Measurements from ENCODE around the gene STXBP1.

Gene STXBP1

GRCh38 chr9:127676638-127677037 is 64.6 kb downstream of the STXBP1 start:
- Histone ChIP-seq H3K4me3 (ENCODE audit: insufficient read depth, low read depth, low read length, poor library complexity, severe bottlenecking) (no peak overlapping the region), H3K27ac (ENCODE audit: insufficient read depth, low read length, poor library complexity, severe bottlenecking) (no peak overlapping the region), H3K27me3 (replicated peaks; ENCODE audit: control insufficient read depth, insufficient read depth, low read length, poor library complexity, severe bottlenecking) (no peaks in the 10 kb centered on the region), H3K9me3 (ENCODE audit: control insufficient read depth, low read length) (no peaks in the 10 kb centered on the region), H3K4me1 (ENCODE audit: control insufficient read depth, insufficient read depth, low read length, poor library complexity, severe bottlenecking) (no peaks in the 10 kb centered on the region), H3K36me3 (ENCODE audit: control insufficient read depth, insufficient read depth, low read length) (peaks cover 2% of the 10 kb centered on the region)
- no peak for DNase-seq

GRCh38 chr9:127679506-127679905 is 67.4 kb downstream of the STXBP1 start:
- no peak for DNase-seq
- Histone ChIP-seq H3K27me3 (replicated peaks; ENCODE audit: control insufficient read depth, insufficient read depth, low read length, poor library complexity, severe bottlenecking) (no peaks in the 10 kb centered on the region), H3K36me3 (ENCODE audit: control insufficient read depth, insufficient read depth, low read length) (peaks cover 2% of the 10 kb centered on the region), H3K4me1 (ENCODE audit: control insufficient read depth, insufficient read depth, low read length, poor library complexity, severe bottlenecking) (no peaks in the 10 kb centered on the region), H3K4me3 (ENCODE audit: insufficient read depth, low read depth, low read length, poor library complexity, severe bottlenecking) (no peak overlapping the region), H3K27ac (ENCODE audit: insufficient read depth, low read length, poor library complexity, severe bottlenecking) (no peak overlapping the region), H3K9me3 (ENCODE audit: control insufficient read depth, low read length) (no peaks in the 10 kb centered on the region)

GRCh38 chr9:127680226-127680625 is 68.1 kb downstream of the STXBP1 start:
- H3K36me3 ChIP-seq (ENCODE audit: control insufficient read depth, insufficient read depth, low read length): peaks cover 2% of the 10 kb centered on the region

GRCh38 chr9:127680846-127681245 is 68.8 kb downstream of the STXBP1 start:
- no peak overlapping the region for H3K4me3 ChIP-seq (ENCODE audit: insufficient read depth, low read depth, low read length, poor library complexity, severe bottlenecking)
- H3K4me1 ChIP-seq (ENCODE audit: control insufficient read depth, insufficient read depth, low read length, poor library complexity, severe bottlenecking): no peaks in the 10 kb centered on the region
- no peaks in the 10 kb centered on the region for H3K9me3 ChIP-seq (ENCODE audit: control insufficient read depth, low read length)
- no peaks in the 10 kb centered on the region for H3K27me3 ChIP-seq (replicated peaks; ENCODE audit: control insufficient read depth, insufficient read depth, low read length, poor library complexity, severe bottlenecking)
- DNase-seq: no peak
- peaks cover 2% of the 10 kb centered on the region for H3K36me3 ChIP-seq (ENCODE audit: control insufficient read depth, insufficient read depth, low read length)
- H3K27ac ChIP-seq (ENCODE audit: insufficient read depth, low read length, poor library complexity, severe bottlenecking): no peak overlapping the region

More at GRCh38 chr9:127680226-127680625, 68.1 kb downstream of the STXBP1 start:
- no peak overlapping the region for H3K27ac ChIP-seq (ENCODE audit: insufficient read depth, low read length, poor library complexity, severe bottlenecking)
- DNase-seq: no peak
- H3K4me1 ChIP-seq (ENCODE audit: control insufficient read depth, insufficient read depth, low read length, poor library complexity, severe bottlenecking): no peaks in the 10 kb centered on the region
- H3K4me3 ChIP-seq (ENCODE audit: insufficient read depth, low read depth, low read length, poor library complexity, severe bottlenecking): no peak overlapping the region
- no peaks in the 10 kb centered on the region for H3K27me3 ChIP-seq (replicated peaks; ENCODE audit: control insufficient read depth, insufficient read depth, low read length, poor library complexity, severe bottlenecking)
- no peaks in the 10 kb centered on the region for H3K9me3 ChIP-seq (ENCODE audit: control insufficient read depth, low read length)

GRCh38 chr9:127682351-127683136 is 70.5 kb downstream of the STXBP1 start:
- peaks cover 2% of the 10 kb centered on the region for H3K36me3 ChIP-seq (ENCODE audit: control insufficient read depth, insufficient read depth, low read length)

GRCh38 chr9:127683723-127684122 is 71.6 kb downstream of the STXBP1 start:
- Histone ChIP-seq H3K9me3 (ENCODE audit: control insufficient read depth, low read length) (no peaks in the 10 kb centered on the region), H3K27ac (ENCODE audit: insufficient read depth, low read length, poor library complexity, severe bottlenecking) (no peak overlapping the region), H3K4me1 (ENCODE audit: control insufficient read depth, insufficient read depth, low read length, poor library complexity, severe bottlenecking) (no peaks in the 10 kb centered on the region), H3K27me3 (replicated peaks; ENCODE audit: control insufficient read depth, insufficient read depth, low read length, poor library complexity, severe bottlenecking) (no peaks in the 10 kb centered on the region), H3K36me3 (ENCODE audit: control insufficient read depth, insufficient read depth, low read length) (no peaks in the 10 kb centered on the region), H3K4me3 (ENCODE audit: insufficient read depth, low read depth, low read length, poor library complexity, severe bottlenecking) (no peak overlapping the region)
- DNase-seq: no peak

More at GRCh38 chr9:127682351-127683136, 70.5 kb downstream of the STXBP1 start:
- Histone ChIP-seq H3K27me3 (replicated peaks; ENCODE audit: control insufficient read depth, insufficient read depth, low read length, poor library complexity, severe bottlenecking) (no peaks in the 10 kb centered on the region), H3K27ac (ENCODE audit: insufficient read depth, low read length, poor library complexity, severe bottlenecking) (no peak overlapping the region), H3K4me3 (ENCODE audit: insufficient read depth, low read depth, low read length, poor library complexity, severe bottlenecking) (no peak overlapping the region), H3K9me3 (ENCODE audit: control insufficient read depth, low read length) (no peaks in the 10 kb centered on the region), H3K4me1 (ENCODE audit: control insufficient read depth, insufficient read depth, low read length, poor library complexity, severe bottlenecking) (no peaks in the 10 kb centered on the region)
- no peak for DNase-seq

- no peaks in the 10 kb centered on the region for H3K4me1 ChIP-seq (ENCODE audit: control insufficient read depth, insufficient read depth, low read length, poor library complexity, severe bottlenecking)
- H3K9me3 ChIP-seq (ENCODE audit: control insufficient read depth, low read length): no peaks in the 10 kb centered on the region
- no peak for DNase-seq
- no peaks in the 10 kb centered on the region for H3K27me3 ChIP-seq (replicated peaks; ENCODE audit: control insufficient read depth, insufficient read depth, low read length, poor library complexity, severe bottlenecking)
- no peak overlapping the region for H3K4me3 ChIP-seq (ENCODE audit: insufficient read depth, low read depth, low read length, poor library complexity, severe bottlenecking)
- no peaks in the 10 kb centered on the region for H3K36me3 ChIP-seq (ENCODE audit: control insufficient read depth, insufficient read depth, low read length)
- H3K27ac ChIP-seq (ENCODE audit: insufficient read depth, low read length, poor library complexity, severe bottlenecking): no peak overlapping the region
These were observed 72.5 kb downstream of the STXBP1 start for GRCh38 chr9:127684576-127684975.

- no peaks in the 10 kb centered on the region for H3K9me3 ChIP-seq (ENCODE audit: control insufficient read depth, low read length)
- H3K36me3 ChIP-seq (ENCODE audit: control insufficient read depth, insufficient read depth, low read length): no peaks in the 10 kb centered on the region
- H3K4me1 ChIP-seq (ENCODE audit: control insufficient read depth, insufficient read depth, low read length, poor library complexity, severe bottlenecking): no peaks in the 10 kb centered on the region
- no peak overlapping the region for H3K4me3 ChIP-seq (ENCODE audit: insufficient read depth, low read depth, low read length, poor library complexity, severe bottlenecking)
- H3K27ac ChIP-seq (ENCODE audit: insufficient read depth, low read length, poor library complexity, severe bottlenecking): no peak overlapping the region
- no peak for DNase-seq
- no peaks in the 10 kb centered on the region for H3K27me3 ChIP-seq (replicated peaks; ENCODE audit: control insufficient read depth, insufficient read depth, low read length, poor library complexity, severe bottlenecking)
These were observed 74.7 kb downstream of the STXBP1 start for GRCh38 chr9:127686461-127687393.

- Histone ChIP-seq H3K4me1 (ENCODE audit: control insufficient read depth, insufficient read depth, low read length, poor library complexity, severe bottlenecking) (no peaks in the 10 kb centered on the region), H3K36me3 (ENCODE audit: control insufficient read depth, insufficient read depth, low read length) (no peaks in the 10 kb centered on the region), H3K4me3 (ENCODE audit: insufficient read depth, low read depth, low read length, poor library complexity, severe bottlenecking) (no peak overlapping the region), H3K9me3 (ENCODE audit: control insufficient read depth, low read length) (no peaks in the 10 kb centered on the region), H3K27ac (ENCODE audit: insufficient read depth, low read length, poor library complexity, severe bottlenecking) (no peak overlapping the region), H3K27me3 (replicated peaks; ENCODE audit: control insufficient read depth, insufficient read depth, low read length, poor library complexity, severe bottlenecking) (no peaks in the 10 kb centered on the region)
- no peak for DNase-seq
These were observed 77.4 kb downstream of the STXBP1 start for GRCh38 chr9:127689329-127690000.
